Epithelial cell of alveolus of lung (primary cell): Measurements from ENCODE around the gene P4HB. TPM values are rescaled to one million over a fixed set of nuclear protein-coding genes. Genes with fewer than 3 reads are reported as not detected.

ENCODE experiments used
- total RNA-seq: library from RNA; depleted of rRNA; stranded (reverse); fragments of >200 nt; gene quantifications from 2 replicates; pipeline ENCODE4 v1.2.1, GENCODE V29; 2015

P4HB gene
- total RNA-seq: 1,783 and 2,221 TPM in 2 replicates

GRCh38 chr17:81859906-81860755 is at the start of gene P4HB:
Gene P4HB (minus strand): TSS chr17:81860535. CDS start chr17:81860471, 64 bp downstream.

GRCh38 chr17:81902023-81902652 is 41.8 kb upstream of the P4HB start, which contains the start of gene NPB:
Gene NPB (plus strand): TSS chr17:81902238. CDS start chr17:81902278, 40 bp downstream.

GRCh38 chr17:81870981-81871386 is 10.6 kb upstream of the P4HB start, which contains the start of gene ARHGDIA:
Gene ARHGDIA (minus strand): TSS chr17:81871337. CDS start chr17:81869930, 1,407 bp downstream.

GRCh38 chr17:81834831-81835267 is 25.5 kb downstream of the P4HB start, which contains the start of gene PPP1R27:
Gene PPP1R27 (minus strand): TSS chr17:81835050. CDS start chr17:81834953, 97 bp downstream.

GRCh38 chr17:81833160-81833920 is 27.0 kb downstream of the P4HB start, which contains the start of gene MCRIP1:
Gene MCRIP1 (minus strand): TSS chr17:81833291. CDS start chr17:81824506, 8,785 bp downstream.

GRCh38 chr17:81803728-81804558 is 56.4 kb downstream of the P4HB start, which contains the start of gene GCGR:
Gene GCGR (plus strand): TSS chr17:81804150. CDS start chr17:81809019, 4,869 bp downstream.

Other genes with a start within 250 kb of the P4HB start
- gene NPLOC4, start 223.4 kb downstream of the P4HB start, total RNA-seq: 45.3 and 71.0 TPM in 2 replicates
- gene TSPAN10, start 223.3 kb downstream of the P4HB start, total RNA-seq: 0.26 and 0.64 TPM in 2 replicates
- gene PDE6G, start 204.0 kb downstream of the P4HB start, total RNA-seq: 1.4 TPM in 1 of 2 replicates, not detected in the other
- gene OXLD1, start 193.9 kb downstream of the P4HB start, total RNA-seq: 40.5 and 54.7 TPM in 2 replicates
- 15.6 and 17.5 TPM in 2 replicates for gene CCDC137, start 193.8 kb downstream of the P4HB start, total RNA-seq
- gene ARL16, start 176.7 kb downstream of the P4HB start, total RNA-seq: 39.3 and 59.9 TPM in 2 replicates
- gene HGS, start 176.5 kb downstream of the P4HB start, total RNA-seq: 72.2 and 89.6 TPM in 2 replicates
- gene MRPL12, start 157.2 kb downstream of the P4HB start, total RNA-seq: 46.4 and 93.5 TPM in 2 replicates
- gene SLC25A10, start 148.3 kb downstream of the P4HB start, total RNA-seq: 15.3 and 22.8 TPM in 2 replicates
- not detected in 2 replicates for gene GCGR, start 56.4 kb downstream of the P4HB start, total RNA-seq
- gene MCRIP1, start 27.2 kb downstream of the P4HB start, total RNA-seq: 69.5 and 121 TPM in 2 replicates
- gene PPP1R27, start 25.5 kb downstream of the P4HB start, total RNA-seq: not detected in 2 replicates
- gene ARHGDIA, start 10.8 kb upstream of the P4HB start, total RNA-seq: 143 and 305 TPM in 2 replicates
- gene ALYREF, start 31.1 kb upstream of the P4HB start, total RNA-seq: 47.7 and 158 TPM in 2 replicates
- 147 and 313 TPM in 2 replicates for gene ANAPC11, start 31.2 kb upstream of the P4HB start, total RNA-seq
- 0.26 and 0.48 TPM in 2 replicates for gene NPB, start 41.7 kb upstream of the P4HB start, total RNA-seq
- gene PCYT2, start 50.9 kb upstream of the P4HB start, total RNA-seq: 19.0 and 74.9 TPM in 2 replicates
- 11.1 and 20.7 TPM in 2 replicates for gene SIRT7, start 57.6 kb upstream of the P4HB start, total RNA-seq
- gene MAFG, start 67.2 kb upstream of the P4HB start, total RNA-seq: 12.1 and 15.1 TPM in 2 replicates
- 54.9 and 180 TPM in 2 replicates for gene PYCR1, start 76.8 kb upstream of the P4HB start, total RNA-seq
- gene MYADML2, start 86.7 kb upstream of the P4HB start, total RNA-seq: not detected in 2 replicates
- gene NOTUM, start 100.7 kb upstream of the P4HB start, total RNA-seq: 0.13 and 0.48 TPM in 2 replicates
- 15.5 and 15.8 TPM in 2 replicates for gene ASPSCR1, start 117.1 kb upstream of the P4HB start, total RNA-seq
- 29.1 and 76.7 TPM in 2 replicates for gene CENPX, start 162.3 kb upstream of the P4HB start, total RNA-seq
- gene LRRC45, start 162.8 kb upstream of the P4HB start, total RNA-seq: 9.8 and 15.6 TPM in 2 replicates
- gene RAC3, start 171.1 kb upstream of the P4HB start, total RNA-seq: 25.0 and 38.6 TPM in 2 replicates
- 79.3 and 86.3 TPM in 2 replicates for gene DCXR, start 177.2 kb upstream of the P4HB start, total RNA-seq
- 46.9 and 63.2 TPM in 2 replicates for gene RFNG, start 191.3 kb upstream of the P4HB start, total RNA-seq
- gene GPS1, start 191.4 kb upstream of the P4HB start, total RNA-seq: 116 and 126 TPM in 2 replicates
- gene DUS1L, start 205.3 kb upstream of the P4HB start, total RNA-seq: 30.9 and 37.4 TPM in 2 replicates
- gene FASN, start 237.7 kb upstream of the P4HB start, total RNA-seq: 57.2 and 289 TPM in 2 replicates